ENCODE data around the gene NT5DC3. TPM values are rescaled to one million over a fixed set of nuclear protein-coding genes. Genes with fewer than 3 reads are reported as not detected.

Gene NT5DC3
- total and polyA plus RNA-seq, 9 of the 15 experiments (the other 6 are each of a cell fraction or from before 2014, with no cell fraction given), result 6.3 to 33.5 (median 24.5) TPM

DNA sequence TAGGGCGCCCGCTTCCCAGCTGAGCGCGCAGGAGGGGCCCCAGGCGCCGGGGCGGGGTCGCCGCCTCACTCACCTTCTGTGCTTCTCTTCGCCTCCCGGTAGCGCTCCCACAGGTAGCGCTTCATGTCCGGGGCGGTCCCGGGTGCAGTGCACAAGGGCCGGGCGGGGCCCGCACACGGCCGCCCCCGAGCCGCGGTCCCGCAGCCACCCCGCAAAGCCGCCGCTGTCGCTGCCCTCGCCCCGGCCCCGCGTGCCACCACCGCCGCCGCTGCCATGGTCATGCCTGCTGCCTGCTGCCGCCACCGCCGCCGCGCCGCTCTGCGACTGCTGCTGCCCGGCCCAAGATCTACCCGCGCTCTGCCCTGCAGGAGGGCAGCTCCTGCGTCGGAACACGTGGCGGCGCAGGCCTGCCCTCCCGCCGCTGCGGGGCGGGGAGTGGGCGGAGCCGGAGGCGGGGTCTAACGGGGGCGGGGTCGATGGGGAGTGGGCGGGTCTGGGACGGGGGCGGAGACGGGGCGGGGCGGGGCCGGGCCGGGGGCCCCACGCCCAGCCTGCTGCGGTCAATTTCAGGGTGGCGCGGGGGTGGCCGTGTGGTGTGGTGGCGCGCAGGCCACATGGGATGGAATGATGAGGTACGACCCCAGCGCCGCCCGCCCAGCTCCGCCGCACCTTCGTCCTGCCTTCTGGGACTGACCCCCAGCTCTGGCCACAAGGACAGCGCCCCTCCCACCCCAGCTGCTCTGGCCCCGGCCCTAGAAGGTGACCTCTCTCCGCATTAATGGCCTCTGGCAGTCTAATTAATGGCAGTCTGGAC lies at the start of gene NT5DC3 (continued):
- TF ChIP-seq PHB (CRISPR knock-in tag; IDR thresholded peaks at IDR 0.05) (no peak), ZNF717 (CRISPR knock-in tag; IDR thresholded peaks at IDR 0.05) (no peak), SREBF1 (IDR thresholded peaks at IDR 0.05; ENCODE audit: borderline replicate concordance, low read depth, low read length) (no peak), KAT7 (CRISPR knock-in tag; IDR thresholded peaks at IDR 0.05; ENCODE audit: borderline replicate concordance) (0 out of 2 replicates have a peak, but pooled peaks have one; percentile 10), SMAD4 (CRISPR knock-in tag; conservative IDR thresholded peaks at IDR 0.05) (0 out of 2 replicates have a peak, but pooled peaks have one; percentile 26), YBX1 (IDR thresholded peaks at IDR 0.05) (no peak), ATF7 (IDR thresholded peaks at IDR 0.05) (no peak), SIN3A (IDR thresholded peaks at IDR 0.05; ENCODE audit: borderline replicate concordance in 2 of 2, control insufficient read depth in 1 of 2, low read depth in 2 of 2, low read length in 2 of 2) (peak; percentile 28 to 81; a peak in 1 of 4 replicates), SPI1 (IDR thresholded peaks at IDR 0.05; ENCODE audit: borderline replicate concordance, low read depth, low read length) (no peak), ZNF77 (CRISPR knock-in tag; IDR thresholded peaks at IDR 0.05) (no peak), RBM39 (optimal IDR thresholded peaks at IDR 0.05; ENCODE audit: low read depth, low read length) (no peak), SAP30 (IDR thresholded peaks at IDR 0.05; ENCODE audit: borderline replicate concordance, insufficient read depth, low read depth, low read length, poor library complexity, severe bottlenecking) (peak; percentile 92), ZNF12 (CRISPR knock-in tag; IDR thresholded peaks at IDR 0.05) (no peak), STAT5A (IDR thresholded peaks at IDR 0.05; ENCODE audit: borderline replicate concordance, low read length) (no peak), SMARCB1 (IDR thresholded peaks at IDR 0.05; ENCODE audit: insufficient read length, low read depth) (no peak), ARID2 (IDR thresholded peaks at IDR 0.05) (no peak), HNRNPL (IDR thresholded peaks at IDR 0.05; ENCODE audit: low read depth, low read length) (no peak)
- TF ChIP-seq, protein P1, sequence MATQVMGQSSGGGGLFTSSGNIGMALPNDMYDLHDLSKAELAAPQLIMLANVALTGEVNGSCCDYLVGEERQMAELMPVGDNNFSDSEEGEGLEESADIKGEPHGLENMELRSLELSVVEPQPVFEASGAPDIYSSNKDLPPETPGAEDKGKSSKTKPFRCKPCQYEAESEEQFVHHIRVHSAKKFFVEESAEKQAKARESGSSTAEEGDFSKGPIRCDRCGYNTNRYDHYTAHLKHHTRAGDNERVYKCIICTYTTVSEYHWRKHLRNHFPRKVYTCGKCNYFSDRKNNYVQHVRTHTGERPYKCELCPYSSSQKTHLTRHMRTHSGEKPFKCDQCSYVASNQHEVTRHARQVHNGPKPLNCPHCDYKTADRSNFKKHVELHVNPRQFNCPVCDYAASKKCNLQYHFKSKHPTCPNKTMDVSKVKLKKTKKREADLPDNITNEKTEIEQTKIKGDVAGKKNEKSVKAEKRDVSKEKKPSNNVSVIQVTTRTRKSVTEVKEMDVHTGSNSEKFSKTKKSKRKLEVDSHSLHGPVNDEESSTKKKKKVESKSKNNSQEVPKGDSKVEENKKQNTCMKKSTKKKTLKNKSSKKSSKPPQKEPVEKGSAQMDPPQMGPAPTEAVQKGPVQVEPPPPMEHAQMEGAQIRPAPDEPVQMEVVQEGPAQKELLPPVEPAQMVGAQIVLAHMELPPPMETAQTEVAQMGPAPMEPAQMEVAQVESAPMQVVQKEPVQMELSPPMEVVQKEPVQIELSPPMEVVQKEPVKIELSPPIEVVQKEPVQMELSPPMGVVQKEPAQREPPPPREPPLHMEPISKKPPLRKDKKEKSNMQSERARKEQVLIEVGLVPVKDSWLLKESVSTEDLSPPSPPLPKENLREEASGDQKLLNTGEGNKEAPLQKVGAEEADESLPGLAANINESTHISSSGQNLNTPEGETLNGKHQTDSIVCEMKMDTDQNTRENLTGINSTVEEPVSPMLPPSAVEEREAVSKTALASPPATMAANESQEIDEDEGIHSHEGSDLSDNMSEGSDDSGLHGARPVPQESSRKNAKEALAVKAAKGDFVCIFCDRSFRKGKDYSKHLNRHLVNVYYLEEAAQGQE (IDR thresholded peaks at IDR 0.05; ENCODE audit: borderline replicate concordance), result 0 out of 2 replicates have a peak, but pooled peaks have one; percentile 13
- TF ChIP-seq, protein P1 (CRISPR knock-in tag; IDR thresholded peaks at IDR 0.05; ENCODE audit: low read depth), result no peak
